COLO668 (cell line): ENCODE data around the gene FITM2.
A peak's percentile ranks its signal among the peaks of the same experiment; 100 is the strongest.
"Not testable (repeated sequence)": the region's sequence is repeated elsewhere in the genome, so short reads cannot be mapped to it uniquely, and the experiment has no call there.

Experiments
- DNase-seq: peaks from one replicate; lab custom pipeline; 2025; ENCODE audit not compliant: unreplicated experiment; lab: John Stamatoyannopoulos, UW

FITM2 gene

GRCh38 chr20:44310664-44311639 is at the start of gene FITM2:
FITM2 (minus strand) TSS chr20:44311202; CDS start chr20:44311148, 54 bp downstream.
- DNase-seq = peak; percentile 99

GRCh38 chr20:44360221-44360620 is 49.2 kb upstream of the FITM2 start:
- DNase-seq = no peak

- no peak for DNase-seq
Measured at GRCh38 chr20:44358776-44359175, 47.8 kb upstream of the FITM2 start.

GRCh38 chr20:44357555-44358125 is 46.6 kb upstream of the FITM2 start:
- no peak for DNase-seq

- DNase-seq = no peak
Measured at GRCh38 chr20:44357020-44357419, 46.0 kb upstream of the FITM2 start.

GRCh38 chr20:44356353-44356723 is 45.3 kb upstream of the FITM2 start:
- no peak for DNase-seq

GRCh38 chr20:44355498-44356352 is 44.7 kb upstream of the FITM2 start, which contains the start of gene HNF4A:
HNF4A (plus strand) TSS chr20:44355699; CDS start chr20:44355805, 106 bp downstream.
- peak; percentile 72 for DNase-seq

- DNase-seq = peak; percentile 62
Measured at GRCh38 chr20:44354979-44355497, 44.0 kb upstream of the FITM2 start.

GRCh38 chr20:44350567-44350966 is 39.6 kb upstream of the FITM2 start:
- DNase-seq = no peak

GRCh38 chr20:44349349-44349748 is 38.3 kb upstream of the FITM2 start:
- DNase-seq = no peak

GRCh38 chr20:44348168-44348659 is 37.2 kb upstream of the FITM2 start:
- DNase-seq = no peak

- DNase-seq = not testable (repeated sequence)
Measured at GRCh38 chr20:44345941-44346340, 34.9 kb upstream of the FITM2 start.

GRCh38 chr20:44345147-44345546 is 34.1 kb upstream of the FITM2 start:
- no peak for DNase-seq

- no peak for DNase-seq
Measured at GRCh38 chr20:44344723-44345122, 33.7 kb upstream of the FITM2 start.

- no peak for DNase-seq
Measured at GRCh38 chr20:44343162-44343675, 32.2 kb upstream of the FITM2 start.

GRCh38 chr20:44342248-44342647 is 31.2 kb upstream of the FITM2 start:
- no peak for DNase-seq

- DNase-seq = peak; percentile 75
Measured at GRCh38 chr20:44336725-44337380, 25.9 kb upstream of the FITM2 start, which contains the start of gene R3HDML. R3HDML (plus strand) TSS chr20:44337043; CDS start chr20:44337158, 115 bp downstream.

GRCh38 chr20:44336086-44336485 is 25.1 kb upstream of the FITM2 start:
- DNase-seq = no peak

GRCh38 chr20:44335675-44336074 is 24.7 kb upstream of the FITM2 start:
- DNase-seq = no peak

GRCh38 chr20:44334709-44335108 is 23.7 kb upstream of the FITM2 start:
- no peak for DNase-seq
